Epithelial cell of proximal tubule (primary cell): ENCODE results near the gene CFAP251. TPM values are rescaled to one million over a fixed set of nuclear protein-coding genes. Genes with fewer than 3 reads are reported as not detected.
"Not testable (repeated sequence)": the region's sequence is repeated elsewhere in the genome, so short reads cannot be mapped to it uniquely, and the experiment has no call there.

Experiments used
- DNase-seq: peaks from one replicate; pipeline ENCODE4 v3.0.0-alpha.2; 2011; ENCODE audit warnings: low read depth
- H3K4me3 ChIP-seq: 2 replicates; pipeline ENCODE4 v1.5.1; 2011; ENCODE audit warnings: low read depth, mild to moderate bottlenecking, low read length
- CTCF ChIP-seq: conservative IDR thresholded peaks from 2 replicates; pipeline ENCODE4 v1.5.1; 2012; ENCODE audit warnings: low read depth, mild to moderate bottlenecking, low read length
- total RNA-seq: library from RNA; depleted of rRNA; stranded (reverse); fragments of >200 nt; gene quantifications from 2 replicates; pipeline ENCODE4 v1.2.3, GENCODE V29; 2015

Gene CFAP251
- total RNA-seq, 1 donor from 2014 or later: 4.6 TPM

GRCh38 chr12:121883315-121883660 lies 35.1 kb upstream of the CFAP251 start:
- DNase-seq: no peak
- no peak for TF ChIP-seq CTCF

GRCh38 chr12:121885129-121885528 lies 33.3 kb upstream of the CFAP251 start:
- DNase-seq, H3K4me3 ChIP-seq: not testable (repeated sequence)

More at GRCh38 chr12:121883315-121883660, 35.1 kb upstream of the CFAP251 start:
- no peak overlapping the region for H3K4me3 ChIP-seq

GRCh38 chr12:121888083-121888477 lies 30.3 kb upstream of the CFAP251 start:
- no peak for TF ChIP-seq CTCF
- no peak for DNase-seq
- H3K4me3 ChIP-seq: peak overlapping the region; percentile 91

- peak; percentile 76 for TF ChIP-seq CTCF
- peak; percentile 69 for DNase-seq
- peak within 1 kb of the TSS; percentile 91 for H3K4me3 ChIP-seq
Observed at GRCh38 chr12:121888478-121889273, 29.7 kb upstream of the CFAP251 start, which contains the start of gene PSMD9. Gene PSMD9 (plus strand): TSS chr12:121888790. CDS start chr12:121888857, 67 bp downstream.

- TF ChIP-seq CTCF: no peak
- peak overlapping the region; percentile 91 for H3K4me3 ChIP-seq
- no peak for DNase-seq
Observed at GRCh38 chr12:121889274-121889624, 29.1 kb upstream of the CFAP251 start.

- H3K4me3 ChIP-seq: peak overlapping the region; percentile 91
- not testable (repeated sequence) for DNase-seq
Observed at GRCh38 chr12:121889661-121890060, 28.7 kb upstream of the CFAP251 start.

- DNase-seq: no peak
- H3K4me3 ChIP-seq: no peak overlapping the region
- no peak for TF ChIP-seq CTCF
Observed at GRCh38 chr12:121892673-121893561, 25.5 kb upstream of the CFAP251 start.
